Measurements from ENCODE around the gene RLN2.
"Not testable (repeated sequence)": the region's sequence is repeated elsewhere in the genome, so short reads cannot be mapped to it uniquely, and the experiment has no call there.

RLN2 gene

GRCh38 chr9:5303840-5304795, at the start of gene RLN2:
Gene RLN2 (minus strand): TSS chr9:5304716. CDS start chr9:5304580, 136 bp downstream.
- DNase-seq, result not testable (repeated sequence)

GRCh38 chr9:5354184-5354583, 49.7 kb upstream of the RLN2 start:
- no peak for DNase-seq

GRCh38 chr9:5352637-5353248, 48.2 kb upstream of the RLN2 start:
- no peak for DNase-seq

GRCh38 chr9:5338992-5339981, 34.8 kb upstream of the RLN2 start, which contains the start of gene RLN1:
Gene RLN1 (minus strand): TSS chr9:5339876. CDS start chr9:5339746, 130 bp downstream.
- DNase-seq, result not testable (repeated sequence)

GRCh38 chr9:5336688-5337087, 32.2 kb upstream of the RLN2 start:
- DNase-seq, result no peak

- DNase-seq, result not testable (repeated sequence)
These were observed 26.8 kb upstream of the RLN2 start for GRCh38 chr9:5331276-5331675.

GRCh38 chr9:5326893-5327548, 22.5 kb upstream of the RLN2 start:
- peak; percentile 3 for DNase-seq

GRCh38 chr9:5326187-5326586, 21.7 kb upstream of the RLN2 start:
- no peak for DNase-seq

- not testable (repeated sequence) for DNase-seq
These were observed 17.1 kb upstream of the RLN2 start for GRCh38 chr9:5321601-5322000.

GRCh38 chr9:5321058-5321457, 16.5 kb upstream of the RLN2 start:
- peak; percentile 2 for DNase-seq

GRCh38 chr9:5316406-5316805, 11.9 kb upstream of the RLN2 start:
- not testable (repeated sequence) for DNase-seq

GRCh38 chr9:5315187-5315923, 10.8 kb upstream of the RLN2 start:
- DNase-seq, result no peak

- no peak for DNase-seq
These were observed 6.3 kb upstream of the RLN2 start for GRCh38 chr9:5310851-5311250.

- no peak for DNase-seq
These were observed 1.2 kb upstream of the RLN2 start for GRCh38 chr9:5305741-5306140.

GRCh38 chr9:5301544-5301943, 3.0 kb downstream of the RLN2 start:
- no peak for DNase-seq

- peak; percentile 43 for DNase-seq
These were observed 12.4 kb downstream of the RLN2 start for GRCh38 chr9:5292141-5292540.

- DNase-seq, result no peak
These were observed 15.9 kb downstream of the RLN2 start for GRCh38 chr9:5288591-5288990.

- no peak for DNase-seq
These were observed 18.3 kb downstream of the RLN2 start for GRCh38 chr9:5286262-5286661.

GRCh38 chr9:5278486-5278885, 26.0 kb downstream of the RLN2 start:
- DNase-seq, result no peak

GRCh38 chr9:5274770-5275169, 29.7 kb downstream of the RLN2 start:
- no peak for DNase-seq

GRCh38 chr9:5269249-5269715, 35.2 kb downstream of the RLN2 start:
- DNase-seq, result peak; percentile 87
